HG02588 (cell line): ENCODE data around the gene LAMP2.

Source experiments
- ATAC-seq: cut with Tn5 transposase; IDR thresholded peaks from one replicate; pipeline ENCODE4 v1.9.1; 2021; ENCODE audit warnings: mild to moderate bottlenecking, moderate library complexity; ENCODE audit not compliant: unreplicated experiment

The LAMP2 gene

GRCh38 chrX:120457766-120458180 lies 11.3 kb downstream of the LAMP2 start:
- peak; percentile 89 for ATAC-seq

GRCh38 chrX:120456973-120457372 lies 12.1 kb downstream of the LAMP2 start:
- no peak for ATAC-seq

- ATAC-seq: no peak
These were observed 15.1 kb downstream of the LAMP2 start for GRCh38 chrX:120453985-120454384.

GRCh38 chrX:120452131-120452530 lies 17.0 kb downstream of the LAMP2 start:
- no peak for ATAC-seq

GRCh38 chrX:120450163-120450562 lies 18.9 kb downstream of the LAMP2 start:
- no peak for ATAC-seq

GRCh38 chrX:120446498-120446897 lies 22.6 kb downstream of the LAMP2 start:
- ATAC-seq: no peak

GRCh38 chrX:120439921-120440320 lies 29.2 kb downstream of the LAMP2 start:
- ATAC-seq: no peak

GRCh38 chrX:120429776-120430540 lies 39.1 kb downstream of the LAMP2 start:
- no peak for ATAC-seq

- ATAC-seq: no peak
These were observed 40.8 kb downstream of the LAMP2 start for GRCh38 chrX:120428309-120428708.

- ATAC-seq: no peak
These were observed 42.5 kb downstream of the LAMP2 start for GRCh38 chrX:120426599-120426998.

GRCh38 chrX:120419463-120419862 lies 49.6 kb downstream of the LAMP2 start:
- no peak for ATAC-seq

GRCh38 chrX:120408168-120408567 lies 60.9 kb downstream of the LAMP2 start:
- no peak for ATAC-seq

- no peak for ATAC-seq
These were observed 62.5 kb downstream of the LAMP2 start for GRCh38 chrX:120406638-120407037.

- ATAC-seq: no peak
These were observed 66.7 kb downstream of the LAMP2 start for GRCh38 chrX:120402369-120402768.

- no peak for ATAC-seq
These were observed 67.8 kb downstream of the LAMP2 start for GRCh38 chrX:120401301-120401700.

GRCh38 chrX:120380699-120381098 lies 88.4 kb downstream of the LAMP2 start:
- no peak for ATAC-seq

GRCh38 chrX:120379937-120380681 lies 89.0 kb downstream of the LAMP2 start:
- no peak for ATAC-seq

- no peak for ATAC-seq
These were observed 90.5 kb downstream of the LAMP2 start for GRCh38 chrX:120378570-120378969.
